ENCODE data around the gene LPAR1.

DNA sequence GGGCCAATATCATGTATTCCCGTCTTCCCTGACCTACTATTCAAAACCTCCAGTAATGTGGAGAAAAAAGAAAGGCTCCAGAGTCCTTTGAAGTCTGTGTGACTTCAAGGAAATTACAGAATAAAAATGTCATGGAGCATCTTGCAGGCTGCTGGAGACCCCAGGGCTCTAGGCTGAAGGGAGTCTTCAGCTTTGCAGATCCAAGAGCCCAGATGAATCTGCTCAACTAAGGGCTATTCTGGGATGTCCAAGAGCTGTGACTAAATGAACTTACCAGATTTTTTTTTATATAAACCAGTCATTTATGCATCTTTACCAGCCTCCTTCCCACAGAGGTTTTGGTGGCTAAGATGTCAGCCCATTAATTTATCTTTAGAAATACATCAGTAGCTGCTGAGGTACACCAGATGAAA, 202.4 kb downstream of the LPAR1 start:
- TF ChIP-seq EZH2 (IDR thresholded peaks at IDR 0.05; ENCODE audit: borderline replicate concordance, control insufficient read depth, low read depth, low read length), result no peak
- TF ChIP-seq NFIC (IDR thresholded peaks at IDR 0.05; ENCODE audit: low read depth, low read length), result no peak
- no peak for TF ChIP-seq BHLHE40 (IDR thresholded peaks at IDR 0.05; ENCODE audit: borderline replicate concordance in 1 of 2, low read depth in 2 of 2, low read length in 1 of 2)
- TF ChIP-seq SMC3 (IDR thresholded peaks at IDR 0.05; ENCODE audit: borderline replicate concordance, low read length), result no peak

All from GM12878 (cell line).